Stomach (tissue), 4 donors: Measurements from ENCODE around the gene SVOPL.

ENCODE experiments used
- EP300 ChIP-seq: sonication (generic); formaldehyde crosslinking; IDR thresholded peaks from one replicate; pipeline ENCODE4 v1.6.1; 2017; ENCODE audit warnings: antibody characterized with exemption
- POLR2A ChIP-seq, 4 donors: fragments of 450-650 bp; IDR thresholded peaks; one replicate each; pipeline ENCODE4 v1.6.1; 2016; ENCODE audit warnings: antibody characterized with exemption in 4 of 4, control low read depth in 2 of 4, mild to moderate bottlenecking in 1 of 4, moderate library complexity in 1 of 4
- POLR2AphosphoS5 ChIP-seq, 3 donors: sonication (generic); formaldehyde crosslinking; IDR thresholded peaks; one replicate each; pipeline ENCODE4 v1.6.1; 2016; ENCODE audit warnings: antibody characterized with exemption in 3 of 3
- TF ChIP-seq, protein P1 (sequence below), 7 experiments: fragments of 450-650 bp in 4 of 7; fragments of 200-600 bp in 3 of 7; sonication (generic) in 3 of 7; IDR thresholded peaks; one replicate each; pipeline ENCODE4 v1.5.1; 2016 to 2019; ENCODE audit warnings: antibody characterized with exemption in 7 of 7, control low read depth in 2 of 7, mild to moderate bottlenecking in 1 of 7

DNA sequence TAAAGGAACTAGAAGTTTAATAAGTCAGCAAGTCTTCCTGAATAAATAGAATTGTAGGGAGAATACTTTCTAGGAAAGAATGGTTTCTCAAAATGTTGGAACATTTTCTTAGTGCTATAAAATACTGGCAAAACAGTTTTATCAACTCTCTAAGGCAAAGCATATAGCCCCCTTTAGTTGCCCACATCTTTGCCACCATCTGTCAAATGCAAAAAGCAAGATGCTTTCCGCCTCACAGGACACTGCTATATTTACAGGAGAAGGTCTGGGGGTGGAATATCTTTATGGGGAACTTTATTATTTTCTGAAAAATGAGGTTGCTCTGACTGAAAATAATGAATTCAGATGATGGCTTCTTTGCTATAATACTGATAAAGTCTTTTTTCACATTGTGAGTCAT, 78.3 kb downstream of the SVOPL start:
- TF ChIP-seq, protein P1, sequence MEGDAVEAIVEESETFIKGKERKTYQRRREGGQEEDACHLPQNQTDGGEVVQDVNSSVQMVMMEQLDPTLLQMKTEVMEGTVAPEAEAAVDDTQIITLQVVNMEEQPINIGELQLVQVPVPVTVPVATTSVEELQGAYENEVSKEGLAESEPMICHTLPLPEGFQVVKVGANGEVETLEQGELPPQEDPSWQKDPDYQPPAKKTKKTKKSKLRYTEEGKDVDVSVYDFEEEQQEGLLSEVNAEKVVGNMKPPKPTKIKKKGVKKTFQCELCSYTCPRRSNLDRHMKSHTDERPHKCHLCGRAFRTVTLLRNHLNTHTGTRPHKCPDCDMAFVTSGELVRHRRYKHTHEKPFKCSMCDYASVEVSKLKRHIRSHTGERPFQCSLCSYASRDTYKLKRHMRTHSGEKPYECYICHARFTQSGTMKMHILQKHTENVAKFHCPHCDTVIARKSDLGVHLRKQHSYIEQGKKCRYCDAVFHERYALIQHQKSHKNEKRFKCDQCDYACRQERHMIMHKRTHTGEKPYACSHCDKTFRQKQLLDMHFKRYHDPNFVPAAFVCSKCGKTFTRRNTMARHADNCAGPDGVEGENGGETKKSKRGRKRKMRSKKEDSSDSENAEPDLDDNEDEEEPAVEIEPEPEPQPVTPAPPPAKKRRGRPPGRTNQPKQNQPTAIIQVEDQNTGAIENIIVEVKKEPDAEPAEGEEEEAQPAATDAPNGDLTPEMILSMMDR (IDR thresholded peaks at IDR 0.05): no peak
- no peak for TF ChIP-seq POLR2A (IDR thresholded peaks at IDR 0.05)
- TF ChIP-seq EP300: no peak
- TF ChIP-seq POLR2AphosphoS5 (IDR thresholded peaks at IDR 0.05): no peak
